ENCODE results near the gene GADD45G.

DNA sequence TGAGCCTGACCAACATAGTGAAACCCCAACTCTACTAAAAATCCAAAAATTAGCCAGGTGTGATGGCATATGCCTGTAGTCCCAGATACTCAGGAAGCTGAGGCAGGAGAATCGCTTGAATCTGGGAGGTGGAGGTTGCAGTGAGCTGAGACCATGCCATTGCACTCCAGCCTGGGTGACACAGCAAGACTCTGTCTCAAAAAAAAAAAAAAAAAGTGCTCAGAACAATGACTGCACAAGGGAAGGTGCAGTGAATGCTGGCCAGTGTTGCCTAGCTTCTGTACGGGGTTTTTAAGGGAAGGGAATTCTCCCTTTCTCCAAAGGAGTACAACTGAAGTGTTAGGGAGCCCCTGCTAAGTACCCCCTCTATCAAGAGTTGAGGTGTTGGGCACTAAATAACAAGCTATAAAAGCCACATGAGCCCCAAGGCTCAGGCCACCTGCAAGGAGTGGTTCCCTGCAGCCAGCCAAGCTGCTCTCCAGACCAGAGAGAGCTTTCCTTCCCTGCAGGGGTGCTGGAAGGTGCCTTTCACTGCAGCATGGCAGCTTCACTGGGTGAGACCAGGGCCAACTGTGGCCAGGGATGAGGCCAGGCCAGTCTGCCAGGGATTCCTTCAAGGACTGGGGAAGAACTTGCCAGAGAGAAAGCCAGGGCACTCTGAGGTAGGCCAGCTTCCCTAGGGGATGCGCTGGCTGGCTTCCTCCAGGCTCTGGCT, 14.8 kb downstream of the GADD45G start:
- TF ChIP-seq EZH2 (IDR thresholded peaks at IDR 0.05; ENCODE audit: borderline replicate concordance, insufficient read depth, low read length, poor library complexity, severe bottlenecking) (no peak), POLR2AphosphoS5 (IDR thresholded peaks at IDR 0.05) (no peak), EP300 (conservative IDR thresholded peaks at IDR 0.05; ENCODE audit: poor library complexity, severe bottlenecking) (no peak), TAF1 (IDR thresholded peaks at IDR 0.05; ENCODE audit: low read depth) (no peak), RAD21 (conservative IDR thresholded peaks at IDR 0.05) (no peak), MXI1 (conservative IDR thresholded peaks at IDR 0.05; ENCODE audit: poor library complexity, severe bottlenecking) (no peak), SMC3 (conservative IDR thresholded peaks at IDR 0.05; ENCODE audit: poor library complexity) (no peak)
- TF ChIP-seq, protein P1, sequence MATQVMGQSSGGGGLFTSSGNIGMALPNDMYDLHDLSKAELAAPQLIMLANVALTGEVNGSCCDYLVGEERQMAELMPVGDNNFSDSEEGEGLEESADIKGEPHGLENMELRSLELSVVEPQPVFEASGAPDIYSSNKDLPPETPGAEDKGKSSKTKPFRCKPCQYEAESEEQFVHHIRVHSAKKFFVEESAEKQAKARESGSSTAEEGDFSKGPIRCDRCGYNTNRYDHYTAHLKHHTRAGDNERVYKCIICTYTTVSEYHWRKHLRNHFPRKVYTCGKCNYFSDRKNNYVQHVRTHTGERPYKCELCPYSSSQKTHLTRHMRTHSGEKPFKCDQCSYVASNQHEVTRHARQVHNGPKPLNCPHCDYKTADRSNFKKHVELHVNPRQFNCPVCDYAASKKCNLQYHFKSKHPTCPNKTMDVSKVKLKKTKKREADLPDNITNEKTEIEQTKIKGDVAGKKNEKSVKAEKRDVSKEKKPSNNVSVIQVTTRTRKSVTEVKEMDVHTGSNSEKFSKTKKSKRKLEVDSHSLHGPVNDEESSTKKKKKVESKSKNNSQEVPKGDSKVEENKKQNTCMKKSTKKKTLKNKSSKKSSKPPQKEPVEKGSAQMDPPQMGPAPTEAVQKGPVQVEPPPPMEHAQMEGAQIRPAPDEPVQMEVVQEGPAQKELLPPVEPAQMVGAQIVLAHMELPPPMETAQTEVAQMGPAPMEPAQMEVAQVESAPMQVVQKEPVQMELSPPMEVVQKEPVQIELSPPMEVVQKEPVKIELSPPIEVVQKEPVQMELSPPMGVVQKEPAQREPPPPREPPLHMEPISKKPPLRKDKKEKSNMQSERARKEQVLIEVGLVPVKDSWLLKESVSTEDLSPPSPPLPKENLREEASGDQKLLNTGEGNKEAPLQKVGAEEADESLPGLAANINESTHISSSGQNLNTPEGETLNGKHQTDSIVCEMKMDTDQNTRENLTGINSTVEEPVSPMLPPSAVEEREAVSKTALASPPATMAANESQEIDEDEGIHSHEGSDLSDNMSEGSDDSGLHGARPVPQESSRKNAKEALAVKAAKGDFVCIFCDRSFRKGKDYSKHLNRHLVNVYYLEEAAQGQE (IDR thresholded peaks at IDR 0.05; ENCODE audit: borderline replicate concordance): no peak
- TF ChIP-seq, protein P2, sequence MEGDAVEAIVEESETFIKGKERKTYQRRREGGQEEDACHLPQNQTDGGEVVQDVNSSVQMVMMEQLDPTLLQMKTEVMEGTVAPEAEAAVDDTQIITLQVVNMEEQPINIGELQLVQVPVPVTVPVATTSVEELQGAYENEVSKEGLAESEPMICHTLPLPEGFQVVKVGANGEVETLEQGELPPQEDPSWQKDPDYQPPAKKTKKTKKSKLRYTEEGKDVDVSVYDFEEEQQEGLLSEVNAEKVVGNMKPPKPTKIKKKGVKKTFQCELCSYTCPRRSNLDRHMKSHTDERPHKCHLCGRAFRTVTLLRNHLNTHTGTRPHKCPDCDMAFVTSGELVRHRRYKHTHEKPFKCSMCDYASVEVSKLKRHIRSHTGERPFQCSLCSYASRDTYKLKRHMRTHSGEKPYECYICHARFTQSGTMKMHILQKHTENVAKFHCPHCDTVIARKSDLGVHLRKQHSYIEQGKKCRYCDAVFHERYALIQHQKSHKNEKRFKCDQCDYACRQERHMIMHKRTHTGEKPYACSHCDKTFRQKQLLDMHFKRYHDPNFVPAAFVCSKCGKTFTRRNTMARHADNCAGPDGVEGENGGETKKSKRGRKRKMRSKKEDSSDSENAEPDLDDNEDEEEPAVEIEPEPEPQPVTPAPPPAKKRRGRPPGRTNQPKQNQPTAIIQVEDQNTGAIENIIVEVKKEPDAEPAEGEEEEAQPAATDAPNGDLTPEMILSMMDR (IDR thresholded peaks at IDR 0.05; ENCODE audit: poor library complexity, severe bottlenecking): no peak
